GM12874 (cell line): ENCODE data around the gene TCP11L2.

Source experiments
- TF ChIP-seq, protein P1 (sequence below): IDR thresholded peaks from 2 replicates; pipeline ENCODE4 v1.5.1; 2011; ENCODE audit warnings: low read depth, mild to moderate bottlenecking, control low read depth, low read length, moderate library complexity; ENCODE audit not compliant: insufficient read depth

The TCP11L2 gene

DNA sequence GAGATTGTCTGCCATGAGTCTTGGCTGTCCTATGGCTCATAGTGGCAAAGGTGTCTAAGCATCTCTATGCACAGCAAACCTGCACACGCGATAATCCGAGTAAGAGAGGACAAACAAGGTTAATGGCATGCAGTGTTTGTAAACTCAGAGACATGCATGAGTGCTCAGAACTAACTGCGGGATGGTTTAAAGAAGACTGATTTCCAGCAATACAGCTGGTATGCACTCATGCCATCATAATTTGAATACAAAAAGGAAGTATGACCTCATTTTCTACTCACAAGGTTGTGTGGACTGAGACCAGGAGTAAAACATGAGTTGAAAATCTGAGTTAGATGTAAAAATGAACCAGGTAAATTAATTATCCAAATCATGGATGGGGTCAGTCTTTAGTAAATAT is 16.6 kb upstream of the TCP11L2 start:
- TF ChIP-seq, protein P1, sequence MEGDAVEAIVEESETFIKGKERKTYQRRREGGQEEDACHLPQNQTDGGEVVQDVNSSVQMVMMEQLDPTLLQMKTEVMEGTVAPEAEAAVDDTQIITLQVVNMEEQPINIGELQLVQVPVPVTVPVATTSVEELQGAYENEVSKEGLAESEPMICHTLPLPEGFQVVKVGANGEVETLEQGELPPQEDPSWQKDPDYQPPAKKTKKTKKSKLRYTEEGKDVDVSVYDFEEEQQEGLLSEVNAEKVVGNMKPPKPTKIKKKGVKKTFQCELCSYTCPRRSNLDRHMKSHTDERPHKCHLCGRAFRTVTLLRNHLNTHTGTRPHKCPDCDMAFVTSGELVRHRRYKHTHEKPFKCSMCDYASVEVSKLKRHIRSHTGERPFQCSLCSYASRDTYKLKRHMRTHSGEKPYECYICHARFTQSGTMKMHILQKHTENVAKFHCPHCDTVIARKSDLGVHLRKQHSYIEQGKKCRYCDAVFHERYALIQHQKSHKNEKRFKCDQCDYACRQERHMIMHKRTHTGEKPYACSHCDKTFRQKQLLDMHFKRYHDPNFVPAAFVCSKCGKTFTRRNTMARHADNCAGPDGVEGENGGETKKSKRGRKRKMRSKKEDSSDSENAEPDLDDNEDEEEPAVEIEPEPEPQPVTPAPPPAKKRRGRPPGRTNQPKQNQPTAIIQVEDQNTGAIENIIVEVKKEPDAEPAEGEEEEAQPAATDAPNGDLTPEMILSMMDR, result no peak

DNA sequence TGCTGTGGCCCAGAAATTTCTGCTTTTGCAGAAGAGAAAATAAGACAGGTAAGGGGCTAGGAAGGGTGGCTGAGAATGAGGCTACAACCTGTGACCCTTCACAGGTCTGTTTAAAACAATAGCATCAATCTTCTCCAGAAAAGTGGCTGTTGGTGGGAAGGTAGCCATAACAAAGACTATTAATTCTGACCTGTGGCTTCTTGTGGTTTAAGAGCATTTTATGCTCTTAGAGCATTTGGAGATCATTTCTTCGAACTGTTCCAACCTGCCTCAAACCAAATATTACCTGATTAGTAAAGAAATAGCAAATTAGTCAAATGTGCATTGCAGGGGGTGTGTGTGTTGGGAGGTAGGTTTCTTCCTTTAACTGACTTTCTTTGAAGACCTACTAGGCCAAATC is 15.2 kb upstream of the TCP11L2 start:
- TF ChIP-seq, protein P1, result no peak

DNA sequence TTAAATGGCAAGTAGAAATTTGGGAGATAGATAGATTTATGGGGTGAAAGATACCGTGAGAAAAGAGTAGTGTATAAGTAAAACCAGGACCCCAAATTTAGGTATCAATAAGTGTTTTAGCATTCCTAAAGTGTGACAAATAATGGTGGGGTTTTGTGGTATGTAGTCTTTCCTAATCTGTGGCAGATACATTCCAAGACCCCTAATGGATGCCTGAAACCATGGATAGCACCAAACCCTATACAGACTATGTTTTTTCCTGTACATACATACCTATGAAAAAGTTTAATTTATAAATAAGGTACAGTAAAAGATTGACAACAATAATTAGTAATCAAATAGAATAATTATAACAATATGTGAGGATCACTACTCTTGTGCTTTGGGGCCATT is 14.4 kb upstream of the TCP11L2 start:
- TF ChIP-seq, protein P1, result no peak

DNA sequence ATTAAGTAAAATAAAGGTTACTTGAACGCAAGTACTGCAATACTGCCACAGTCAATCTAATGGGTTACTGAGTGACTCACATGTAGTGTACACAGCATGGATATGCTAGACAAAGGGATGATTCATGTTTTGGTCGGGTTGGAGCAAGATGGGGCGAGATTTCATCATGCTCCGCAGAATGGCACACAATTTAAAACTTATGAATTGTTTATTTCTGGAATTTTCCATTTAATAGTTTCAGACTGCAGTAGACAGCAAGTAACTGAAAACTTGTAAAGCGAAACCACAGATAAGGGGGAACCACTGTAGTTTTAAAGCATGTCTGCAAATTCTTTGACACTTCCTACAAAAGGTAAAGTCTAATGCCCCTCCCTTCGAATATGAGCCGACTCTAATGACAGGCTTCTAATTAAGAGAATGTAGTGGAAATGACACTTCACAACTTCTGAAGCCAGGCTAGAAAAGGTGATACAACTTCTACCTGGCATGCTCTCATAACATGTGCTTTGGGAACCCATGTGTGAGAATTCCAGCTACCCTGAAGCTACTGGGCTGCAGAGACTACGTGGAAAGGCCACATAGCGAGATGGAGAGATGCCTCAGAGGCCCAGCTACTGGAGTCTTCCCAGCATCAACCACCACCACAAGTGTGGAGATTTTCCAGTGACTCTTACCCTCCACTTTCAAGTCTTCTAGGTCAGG is 13.9 kb upstream of the TCP11L2 start:
- TF ChIP-seq, protein P1, result no peak

DNA sequence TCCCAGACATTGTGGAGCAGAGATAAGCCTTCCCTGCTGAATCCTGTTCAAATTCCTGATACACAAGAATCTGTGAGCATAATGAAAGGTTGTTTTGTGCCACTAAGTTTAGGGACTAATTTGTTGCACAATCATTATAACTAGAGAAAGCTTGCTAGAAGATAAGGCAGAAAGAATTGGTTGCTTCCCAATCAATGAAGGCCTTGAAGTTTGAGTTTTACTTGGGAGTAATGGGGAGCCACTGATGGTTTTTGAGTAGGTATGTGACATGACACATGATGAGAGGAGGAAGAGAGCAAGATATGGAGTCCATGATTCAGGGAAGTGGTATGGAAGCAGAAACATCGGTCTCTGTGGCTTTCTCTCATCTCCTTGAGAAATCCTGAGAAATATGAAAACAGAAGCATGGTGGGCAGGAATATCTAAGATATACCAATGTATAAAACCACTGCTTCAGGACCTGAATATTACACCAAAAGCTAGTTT is 13.3 kb upstream of the TCP11L2 start:
- TF ChIP-seq, protein P1, result no peak

DNA sequence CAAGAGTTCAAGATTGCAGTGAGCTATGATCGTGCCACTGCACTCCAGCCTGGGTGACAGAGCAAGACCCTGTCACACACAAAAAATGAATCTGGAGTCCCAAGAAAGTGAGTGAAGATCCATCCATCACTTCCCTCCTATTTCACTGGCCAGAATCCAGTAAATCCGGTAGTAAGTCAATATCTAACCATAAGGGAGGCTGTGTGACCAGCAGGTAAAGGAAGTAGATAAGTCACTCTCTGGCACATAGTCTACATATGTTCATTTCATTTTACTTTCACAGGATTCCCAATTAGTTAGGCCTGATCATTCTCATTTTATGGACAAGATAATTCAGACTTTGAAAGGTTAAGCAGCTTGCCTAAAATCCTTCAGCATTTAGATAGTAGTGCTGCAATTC is 11.9 kb upstream of the TCP11L2 start:
- TF ChIP-seq, protein P1, result no peak

DNA sequence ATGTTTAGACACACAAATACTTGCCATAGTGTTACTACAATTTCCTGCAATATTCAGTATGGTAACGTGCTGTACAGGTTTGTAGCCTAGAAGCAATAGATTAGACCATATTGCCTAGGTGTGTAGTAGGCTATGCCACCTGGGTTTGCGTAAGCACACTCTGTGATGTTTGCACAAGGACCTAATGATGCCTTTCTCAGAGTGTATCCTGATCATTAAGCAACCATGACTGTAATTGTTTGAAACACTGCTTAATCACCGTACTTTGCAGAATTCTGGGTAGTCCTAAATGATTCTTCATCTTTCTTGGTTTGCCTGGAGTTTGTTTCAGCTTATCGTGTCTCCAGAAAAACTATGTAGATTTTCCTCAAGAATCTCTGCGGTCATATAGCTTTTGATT is 11.2 kb upstream of the TCP11L2 start:
- TF ChIP-seq, protein P1, result no peak
